Medulla oblongata (tissue), 1 donor: Measurements from ENCODE around the gene RPS6KA2.

Experiments
- DNase-seq: peaks from one replicate; pipeline ENCODE4 v3.0.0-alpha.2; 2015; ENCODE audit errors: extremely low spot score

Gene RPS6KA2

GRCh38 chr6:166467436-166468000 lies 159.5 kb downstream of the RPS6KA2 start:
- no peak for DNase-seq

DNA sequence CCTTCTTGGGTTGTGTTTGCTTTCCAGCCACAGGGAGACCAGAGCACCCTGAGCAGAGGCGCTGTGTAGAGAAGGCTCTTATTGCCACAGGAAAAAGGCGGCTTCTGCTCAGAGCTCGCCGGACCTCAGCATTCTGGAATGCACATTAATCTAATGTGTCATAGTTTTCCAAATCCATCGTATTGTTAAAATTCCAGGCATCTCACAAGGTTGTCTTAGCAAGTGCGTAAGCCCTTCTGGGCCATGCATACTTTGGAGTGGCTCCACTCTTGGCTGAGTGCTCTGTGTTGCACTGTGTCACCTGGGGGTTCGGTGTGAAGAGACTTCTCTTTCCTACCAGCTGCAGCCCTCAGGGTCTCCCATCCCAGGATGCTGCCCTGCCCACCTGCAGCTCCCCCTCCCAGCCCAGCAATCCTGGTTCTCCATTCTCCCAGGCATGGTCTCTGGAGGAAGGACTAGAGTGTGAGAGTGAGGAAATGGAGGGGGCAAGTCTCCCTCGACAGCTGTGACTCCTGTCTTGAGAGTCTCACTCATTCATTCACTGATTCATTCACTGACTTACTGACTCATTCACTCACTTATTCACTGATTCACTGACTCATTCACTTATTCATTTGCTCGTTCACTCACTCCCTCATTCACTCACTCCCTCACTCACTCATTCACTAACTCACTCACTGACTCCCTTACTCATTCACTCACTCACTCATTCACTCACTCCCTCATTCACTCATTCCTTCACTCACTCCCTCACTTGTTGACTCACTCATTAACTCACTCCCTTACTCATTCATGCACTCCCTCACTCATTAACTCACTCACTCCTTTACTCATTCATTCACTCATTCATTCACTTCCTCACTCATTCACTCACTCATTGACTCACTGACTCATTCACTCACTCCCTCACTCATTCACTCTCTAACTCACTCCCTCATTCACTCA lies 160.6 kb downstream of the RPS6KA2 start:
- no peak for DNase-seq

- DNase-seq = peak; percentile 72
Measured at GRCh38 chr6:166465671-166466087, 161.4 kb downstream of the RPS6KA2 start.

DNA sequence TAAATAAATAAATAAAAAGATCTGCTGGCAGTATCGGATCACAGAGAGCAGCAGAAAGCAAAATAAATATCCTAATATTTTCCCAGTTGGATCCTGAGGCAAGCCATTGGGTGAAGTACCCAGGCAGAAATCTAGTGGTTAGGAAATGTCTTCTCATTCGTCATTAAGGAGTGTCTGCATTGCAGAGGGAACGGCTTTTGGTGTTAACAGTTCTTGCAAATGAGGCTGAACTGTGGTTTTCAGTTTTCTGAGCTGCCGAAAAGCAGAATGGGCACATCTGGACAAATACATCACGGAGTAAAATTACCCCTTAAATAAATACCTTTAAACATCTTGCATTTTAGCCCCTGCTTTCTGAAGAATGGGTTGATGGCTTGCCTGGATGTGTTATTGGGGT lies 162.1 kb downstream of the RPS6KA2 start:
- no peak for DNase-seq

GRCh38 chr6:166464068-166465002 lies 162.7 kb downstream of the RPS6KA2 start:
- DNase-seq = no peak

- no peak for DNase-seq
Measured at GRCh38 chr6:166463359-166464067, 163.5 kb downstream of the RPS6KA2 start.

- no peak for DNase-seq
Measured at GRCh38 chr6:166462461-166463135, 164.5 kb downstream of the RPS6KA2 start.

GRCh38 chr6:166461821-166462460 lies 165.1 kb downstream of the RPS6KA2 start:
- no peak for DNase-seq

- no peak for DNase-seq
Measured at GRCh38 chr6:166460473-166461437, 166.3 kb downstream of the RPS6KA2 start.

DNA sequence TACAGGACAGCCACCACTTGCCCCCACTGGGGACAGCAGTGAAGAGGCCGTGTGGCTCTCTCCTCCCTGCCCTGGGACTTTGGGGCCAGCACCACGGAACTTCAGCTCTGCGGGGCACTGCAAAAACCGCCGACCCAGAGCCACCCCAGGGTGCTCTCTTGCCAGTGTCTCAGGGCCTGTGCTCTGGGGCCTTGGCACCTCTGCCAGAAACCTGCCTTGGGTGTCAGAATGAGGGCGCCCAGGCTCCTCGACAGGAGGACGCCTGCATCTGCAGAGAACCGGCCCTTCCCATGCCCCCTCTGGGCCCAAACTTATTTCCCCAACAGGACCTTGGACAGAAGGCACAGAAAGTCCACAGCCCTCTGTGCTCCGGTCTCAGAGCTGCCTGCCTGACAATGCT lies 167.1 kb downstream of the RPS6KA2 start:
- DNase-seq = no peak

DNA sequence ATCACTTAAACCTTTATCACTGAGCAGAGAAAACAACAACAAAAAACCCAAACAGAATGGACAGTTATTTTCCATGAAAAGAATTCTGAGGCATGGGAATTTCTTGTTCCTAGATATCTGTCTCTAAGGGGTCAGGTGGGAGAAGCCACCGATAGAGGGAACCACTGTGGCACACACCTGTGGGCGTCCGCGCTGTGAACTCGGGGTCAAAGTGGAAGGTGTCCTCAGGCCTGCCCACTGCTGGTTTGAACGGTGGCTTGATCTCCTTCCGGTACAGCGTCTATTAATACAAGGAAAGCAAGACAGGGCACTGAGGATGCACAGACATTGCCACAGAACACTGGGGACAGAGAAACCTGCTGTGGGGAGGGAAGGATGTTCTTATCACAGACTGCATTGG lies 167.8 kb downstream of the RPS6KA2 start:
- DNase-seq = no peak

- DNase-seq = peak; percentile 47
Measured at GRCh38 chr6:166456395-166457156, 170.5 kb downstream of the RPS6KA2 start.

DNA sequence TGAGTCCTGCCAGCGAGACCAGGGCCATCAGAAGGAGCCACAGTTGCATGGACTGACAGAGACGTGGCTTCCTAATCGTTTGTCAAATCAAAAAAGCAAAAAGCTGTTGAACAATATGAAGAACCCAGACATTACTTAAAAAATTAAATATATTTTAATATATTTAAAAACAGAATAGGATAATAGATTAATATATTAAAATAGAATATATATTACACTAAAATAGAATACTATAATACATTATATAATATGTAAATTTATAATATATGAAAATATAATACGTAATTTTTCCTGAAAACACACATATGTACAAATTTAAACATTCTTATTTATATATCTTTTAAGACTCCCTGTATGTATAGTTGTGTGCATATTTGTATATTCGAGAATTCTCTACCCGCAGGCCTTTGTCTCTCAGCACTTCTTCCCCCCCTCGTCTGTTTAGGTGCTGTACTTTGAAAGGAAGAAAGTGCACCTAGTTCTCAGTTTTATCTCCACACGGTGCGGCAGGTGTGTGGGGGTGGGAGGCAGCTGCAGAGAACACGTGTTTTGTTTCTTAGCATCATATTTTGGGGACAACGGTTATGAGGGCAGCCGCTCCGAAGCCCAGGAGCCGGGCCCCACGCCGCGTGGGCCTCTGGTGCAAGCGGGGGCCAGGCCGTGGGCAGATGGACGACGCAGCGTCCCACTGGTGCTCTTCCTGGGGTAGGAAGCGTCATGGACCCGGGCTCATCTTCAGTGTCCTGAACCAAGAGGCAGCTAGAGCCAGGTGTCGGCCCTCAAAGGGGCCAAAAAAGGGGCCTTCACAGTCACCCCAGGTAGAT lies 172.1 kb downstream of the RPS6KA2 start:
- DNase-seq = no peak

GRCh38 chr6:166453651-166454050 lies 173.4 kb downstream of the RPS6KA2 start:
- DNase-seq = no peak

- DNase-seq = no peak
Measured at GRCh38 chr6:166450167-166450873, 176.7 kb downstream of the RPS6KA2 start.

- DNase-seq = no peak
Measured at GRCh38 chr6:166449641-166450040, 177.4 kb downstream of the RPS6KA2 start.

- DNase-seq = no peak
Measured at GRCh38 chr6:166449036-166449435, 178.0 kb downstream of the RPS6KA2 start.
